ENCODE results near the gene BRIX1.

The BRIX1 gene

DNA sequence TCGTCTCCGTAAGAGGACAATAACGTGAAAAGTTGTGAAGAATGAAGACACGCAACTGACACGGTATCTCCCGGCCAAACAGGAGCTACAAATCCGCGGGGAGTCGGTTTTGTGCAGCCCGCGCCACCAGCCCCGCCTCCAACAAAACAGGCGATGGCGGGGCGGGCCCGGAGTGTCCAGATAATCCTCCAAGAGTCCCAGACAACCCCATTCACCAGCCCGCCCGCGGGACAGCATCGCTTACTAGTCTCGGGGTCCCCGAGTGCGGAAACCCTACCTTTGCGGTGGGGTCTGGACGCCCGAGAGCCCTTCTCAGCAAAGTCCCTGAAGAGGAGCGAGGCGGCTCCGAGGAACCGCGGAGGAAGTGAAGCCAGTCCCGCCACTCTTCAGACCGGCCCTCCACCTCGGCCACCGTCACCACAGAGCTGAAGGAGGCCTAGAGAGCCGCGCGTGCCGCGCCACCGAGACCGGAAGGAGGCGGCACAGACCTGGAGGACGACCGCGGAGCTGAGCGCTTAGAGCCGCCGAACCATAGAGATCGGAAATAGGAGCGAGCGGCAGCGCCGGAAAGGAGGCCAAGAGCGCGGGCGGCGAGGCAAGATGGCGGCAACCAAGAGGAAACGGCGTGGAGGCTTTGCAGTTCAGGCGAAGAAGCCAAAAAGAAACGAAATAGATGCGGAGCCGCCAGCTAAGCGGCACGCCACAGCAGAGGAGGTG lies at the start of gene BRIX1, which contains the start of gene RAD1:
Gene BRIX1 (plus strand): TSS at position 573 of the 717 bp plus-strand sequence. CDS start 28 bp downstream, at position 601.
Gene RAD1 (minus strand): TSS at position 366 of the 717 bp plus-strand sequence. CDS start 612 bp downstream, outside the sequence.
- no peak; the same call in 1 of the 2 replicates for TF ChIP-seq GATA2 (IDR thresholded peaks at IDR 0.05; ENCODE audit: low read depth, low read length)
- TF ChIP-seq GATA3 (IDR thresholded peaks at IDR 0.05; ENCODE audit: low read depth, low read length), result no peak

DNA sequence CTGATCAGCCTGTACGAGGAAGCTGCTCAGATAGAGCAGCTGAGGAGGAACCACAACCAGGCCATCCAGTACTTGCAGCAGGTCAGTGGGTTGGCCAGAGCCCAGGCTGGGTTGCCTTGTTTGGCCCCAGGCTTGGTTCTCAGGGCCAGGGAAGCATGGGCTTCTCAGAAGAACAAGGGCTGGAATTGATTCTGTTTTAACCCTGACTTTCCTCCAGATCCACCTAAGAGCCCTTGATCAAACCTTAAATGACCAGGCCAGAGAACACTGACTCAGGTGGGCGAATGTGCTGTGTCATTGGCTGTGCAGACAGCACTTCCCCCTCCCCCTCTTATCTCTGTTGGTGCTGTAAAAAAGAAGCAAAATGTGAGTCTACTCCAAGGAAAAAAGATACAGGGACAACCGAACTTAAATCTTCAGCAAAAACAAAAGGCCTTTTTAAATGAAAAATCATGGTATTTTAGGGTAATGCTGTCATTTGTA lies 48.5 kb upstream of the BRIX1 start:
- no peak for TF ChIP-seq GATA2 (IDR thresholded peaks at IDR 0.05; ENCODE audit: low read depth, low read length)
- TF ChIP-seq GATA3 (IDR thresholded peaks at IDR 0.05; ENCODE audit: low read depth, low read length), result no peak

GRCh38 chr5:34867660-34868059 lies 47.9 kb upstream of the BRIX1 start:
- TF ChIP-seq GATA3 (IDR thresholded peaks at IDR 0.05; ENCODE audit: low read depth, low read length), result no peak
- no peak for TF ChIP-seq GATA2 (IDR thresholded peaks at IDR 0.05; ENCODE audit: low read depth, low read length)

GRCh38 chr5:34868791-34869190 lies 46.7 kb upstream of the BRIX1 start:
- TF ChIP-seq GATA2 (IDR thresholded peaks at IDR 0.05; ENCODE audit: low read depth, low read length) (no peak), GATA3 (IDR thresholded peaks at IDR 0.05; ENCODE audit: low read depth, low read length) (no peak)

- TF ChIP-seq GATA3 (IDR thresholded peaks at IDR 0.05; ENCODE audit: low read depth, low read length) (no peak), GATA2 (IDR thresholded peaks at IDR 0.05; ENCODE audit: low read depth, low read length) (no peak)
Observed at GRCh38 chr5:34869256-34869655, 46.3 kb upstream of the BRIX1 start.

GRCh38 chr5:34870382-34870781 lies 45.1 kb upstream of the BRIX1 start:
- TF ChIP-seq GATA3 (IDR thresholded peaks at IDR 0.05; ENCODE audit: low read depth, low read length) (no peak), GATA2 (IDR thresholded peaks at IDR 0.05; ENCODE audit: low read depth, low read length) (no peak)

DNA sequence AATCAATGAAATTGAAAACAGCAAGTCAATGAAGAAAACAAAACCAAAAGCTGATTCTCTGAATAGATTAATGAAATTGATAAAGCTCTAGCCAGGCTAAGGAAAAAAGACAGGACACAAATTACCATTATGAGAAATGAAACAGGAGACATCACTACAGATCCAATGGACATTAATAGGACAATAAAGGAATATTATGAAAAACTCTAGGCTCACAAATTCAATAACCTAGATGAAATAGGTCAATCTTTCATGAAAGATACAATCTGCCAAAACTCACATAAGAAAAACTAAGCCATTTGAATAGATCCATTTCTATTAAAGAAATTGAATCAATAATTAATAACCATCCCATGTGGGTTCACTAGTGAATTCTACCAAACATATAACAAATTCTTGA lies 39.2 kb upstream of the BRIX1 start:
- no peak for TF ChIP-seq GATA3 (IDR thresholded peaks at IDR 0.05; ENCODE audit: low read depth, low read length)
- no peak for TF ChIP-seq GATA2 (IDR thresholded peaks at IDR 0.05; ENCODE audit: low read depth, low read length)

GRCh38 chr5:34881246-34881645 lies 34.3 kb upstream of the BRIX1 start:
- TF ChIP-seq GATA3 (IDR thresholded peaks at IDR 0.05; ENCODE audit: low read depth, low read length), result no peak
- TF ChIP-seq GATA2 (IDR thresholded peaks at IDR 0.05; ENCODE audit: low read depth, low read length), result no peak

GRCh38 chr5:34886392-34887119 lies 29.0 kb upstream of the BRIX1 start:
- TF ChIP-seq GATA2 (IDR thresholded peaks at IDR 0.05; ENCODE audit: low read depth, low read length) (no peak), GATA3 (IDR thresholded peaks at IDR 0.05; ENCODE audit: low read depth, low read length) (no peak)

DNA sequence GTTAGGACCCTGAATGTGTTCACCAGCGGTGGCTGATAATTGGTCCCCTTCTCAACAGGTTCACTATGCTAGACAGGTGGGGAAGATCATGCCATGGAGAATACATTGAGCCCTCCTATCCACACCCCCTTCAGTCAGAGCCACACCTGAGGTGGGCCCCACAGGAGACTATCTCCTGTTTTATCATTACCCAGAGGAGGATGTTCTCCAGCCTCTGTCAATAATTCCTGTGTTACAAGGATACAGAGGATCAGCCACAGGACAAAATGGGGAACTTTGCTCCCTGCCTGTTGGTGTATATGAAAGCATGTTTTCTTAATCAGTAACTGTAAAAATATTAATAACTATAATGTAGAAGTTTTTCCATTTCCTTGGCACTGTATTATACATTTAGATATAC lies 26.1 kb upstream of the BRIX1 start:
- TF ChIP-seq GATA3 (IDR thresholded peaks at IDR 0.05; ENCODE audit: low read depth, low read length) (no peak), GATA2 (IDR thresholded peaks at IDR 0.05; ENCODE audit: low read depth, low read length) (no peak)

GRCh38 chr5:34891981-34892380 lies 23.5 kb upstream of the BRIX1 start:
- TF ChIP-seq GATA3 (IDR thresholded peaks at IDR 0.05; ENCODE audit: low read depth, low read length) (no peak), GATA2 (IDR thresholded peaks at IDR 0.05; ENCODE audit: low read depth, low read length) (no peak)

DNA sequence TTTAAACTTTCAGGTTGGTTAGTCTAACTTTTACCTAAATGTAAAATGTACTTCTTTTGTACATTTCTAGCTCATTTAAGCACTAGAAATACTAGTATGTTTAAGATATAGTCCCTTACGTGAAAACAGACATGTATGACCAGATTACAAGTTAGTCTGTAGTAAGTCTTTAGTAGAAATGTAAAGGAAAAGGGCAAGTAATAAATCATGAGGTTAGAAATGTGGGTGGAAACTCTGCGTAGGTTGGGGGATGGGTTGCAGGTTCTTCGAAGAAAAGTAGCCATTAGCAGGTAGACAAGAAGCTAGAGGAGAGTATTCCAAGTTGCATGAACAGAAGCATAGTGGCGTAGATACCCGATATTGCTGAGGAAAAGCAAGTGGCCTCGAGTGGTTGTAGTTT lies 23.1 kb upstream of the BRIX1 start:
- TF ChIP-seq GATA3 (IDR thresholded peaks at IDR 0.05; ENCODE audit: low read depth, low read length) (no peak), GATA2 (IDR thresholded peaks at IDR 0.05; ENCODE audit: low read depth, low read length) (no peak)

DNA sequence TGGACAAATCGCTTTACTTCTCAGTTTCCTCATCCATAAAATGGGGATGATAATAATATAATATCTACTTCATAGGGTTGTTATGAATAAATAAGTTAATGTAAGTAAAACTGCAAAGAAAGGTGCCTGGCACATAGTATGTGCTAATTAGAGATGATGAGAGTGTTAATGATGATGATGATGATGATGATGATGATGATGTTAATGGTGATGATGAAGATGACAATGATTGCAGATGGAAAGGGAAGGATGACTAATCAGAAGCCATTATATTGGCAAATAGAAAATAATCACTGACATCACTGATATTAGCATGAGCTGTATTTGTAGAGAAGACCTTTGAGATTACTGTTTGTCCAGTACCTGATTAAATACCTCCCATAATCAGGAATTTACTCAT lies 20.8 kb upstream of the BRIX1 start:
- TF ChIP-seq GATA3 (IDR thresholded peaks at IDR 0.05; ENCODE audit: low read depth, low read length), result no peak

- TF ChIP-seq GATA3 (IDR thresholded peaks at IDR 0.05; ENCODE audit: low read depth, low read length), result no peak
- no peak for TF ChIP-seq GATA2 (IDR thresholded peaks at IDR 0.05; ENCODE audit: low read depth, low read length)
Observed at GRCh38 chr5:34895641-34896419, 19.7 kb upstream of the BRIX1 start.
